Measurements from ENCODE around the gene CDK10.

Gene CDK10

GRCh38 chr16:89730610-89731234 is 44.2 kb downstream of the CDK10 start:
- TF ChIP-seq CTCF (IDR thresholded peaks at IDR 0.05; ENCODE audit: low read depth, low read length, poor library complexity, severe bottlenecking) (no peak), EZH2phosphoT487 (IDR thresholded peaks at IDR 0.05; ENCODE audit: borderline replicate concordance, low read length) (no peak)
- Histone ChIP-seq H3K4me1 (ENCODE audit: control insufficient read depth, low read length) (no peaks in the 10 kb centered on the region), H3K4me2 (ENCODE audit: low read length) (no peak overlapping the region), H3K9me2 (replicated peaks; ENCODE audit: control insufficient read depth, low read length) (no peaks in the 10 kb centered on the region), H3K27ac (ENCODE audit: low read depth, low read length) (no peak overlapping the region), H3K9me3 (ENCODE audit: control insufficient read depth, insufficient read depth, low read length) (no peaks in the 10 kb centered on the region), H3F3A (ENCODE audit: control insufficient read depth, insufficient read depth) (peaks cover 22% of the 10 kb centered on the region), H3K36me3 (ENCODE audit: control insufficient read depth, low read length) (peaks cover 49% of the 10 kb centered on the region), H3K4me3 (ENCODE audit: low read length) (no peak overlapping the region), H3K79me2 (ENCODE audit: control insufficient read depth, low read length) (no peaks in the 10 kb centered on the region), H3K27me3 (ENCODE audit: control insufficient read depth, low read length) (no peaks in the 10 kb centered on the region), H4K20me1 (ENCODE audit: control insufficient read depth, insufficient read depth, low read depth, low read length) (peaks cover 3% of the 10 kb centered on the region; the same call in 1 of the 2 replicates)

- peaks cover 22% of the 10 kb centered on the region for H3F3A ChIP-seq (ENCODE audit: control insufficient read depth, insufficient read depth)
- no peaks in the 10 kb centered on the region for H3K9me2 ChIP-seq (replicated peaks; ENCODE audit: control insufficient read depth, low read length)
- H4K20me1 ChIP-seq (ENCODE audit: control insufficient read depth, insufficient read depth, low read depth, low read length): peaks cover 8% of the 10 kb centered on the region
- H3K79me2 ChIP-seq (ENCODE audit: control insufficient read depth, low read length): peaks cover 5% of the 10 kb centered on the region
- H3K36me3 ChIP-seq (ENCODE audit: control insufficient read depth, low read length): peaks cover 61% of the 10 kb centered on the region
- H3K27me3 ChIP-seq (ENCODE audit: control insufficient read depth, low read length): no peaks in the 10 kb centered on the region
- H3K4me2 ChIP-seq (ENCODE audit: low read length): no peak overlapping the region
- no peak for TF ChIP-seq EZH2phosphoT487 (IDR thresholded peaks at IDR 0.05; ENCODE audit: borderline replicate concordance, low read length)
- no peak for TF ChIP-seq CTCF (IDR thresholded peaks at IDR 0.05; ENCODE audit: low read depth, low read length, poor library complexity, severe bottlenecking)
- no peaks in the 10 kb centered on the region for H3K4me1 ChIP-seq (ENCODE audit: control insufficient read depth, low read length)
- no peaks in the 10 kb centered on the region for H3K9me3 ChIP-seq (ENCODE audit: control insufficient read depth, insufficient read depth, low read length)
- no peak overlapping the region for H3K27ac ChIP-seq (ENCODE audit: low read depth, low read length)
- H3K4me3 ChIP-seq (ENCODE audit: low read length): no peak overlapping the region
Measured at GRCh38 chr16:89732142-89732917, 45.8 kb downstream of the CDK10 start.

GRCh38 chr16:89732918-89733242 is 46.4 kb downstream of the CDK10 start:
- Histone ChIP-seq H3K27ac (ENCODE audit: low read depth, low read length) (no peak overlapping the region), H3K36me3 (ENCODE audit: control insufficient read depth, low read length) (peaks cover 67% of the 10 kb centered on the region), H4K20me1 (ENCODE audit: control insufficient read depth, insufficient read depth, low read depth, low read length) (peaks cover 12% of the 10 kb centered on the region), H3K4me3 (ENCODE audit: low read length) (no peak overlapping the region), H3K9me3 (ENCODE audit: control insufficient read depth, insufficient read depth, low read length) (no peaks in the 10 kb centered on the region), H3K4me2 (ENCODE audit: low read length) (no peak overlapping the region), H3F3A (ENCODE audit: control insufficient read depth, insufficient read depth) (peaks cover 22% of the 10 kb centered on the region), H3K9me2 (replicated peaks; ENCODE audit: control insufficient read depth, low read length) (no peaks in the 10 kb centered on the region), H3K79me2 (ENCODE audit: control insufficient read depth, low read length) (peaks cover 11% of the 10 kb centered on the region), H3K27me3 (ENCODE audit: control insufficient read depth, low read length) (no peaks in the 10 kb centered on the region), H3K4me1 (ENCODE audit: control insufficient read depth, low read length) (no peaks in the 10 kb centered on the region)
- no peak for TF ChIP-seq EZH2phosphoT487 (IDR thresholded peaks at IDR 0.05; ENCODE audit: borderline replicate concordance, low read length)

- TF ChIP-seq EZH2phosphoT487 (IDR thresholded peaks at IDR 0.05; ENCODE audit: borderline replicate concordance, low read length) (no peak), CTCF (IDR thresholded peaks at IDR 0.05; ENCODE audit: low read depth, low read length, poor library complexity, severe bottlenecking) (no peak)
- no peak overlapping the region for H3K27ac ChIP-seq (ENCODE audit: low read depth, low read length)
- H3K9me2 ChIP-seq (replicated peaks; ENCODE audit: control insufficient read depth, low read length): no peaks in the 10 kb centered on the region
- H3K4me3 ChIP-seq (ENCODE audit: low read length): no peak overlapping the region
- no peaks in the 10 kb centered on the region for H3K27me3 ChIP-seq (ENCODE audit: control insufficient read depth, low read length)
- peaks cover 15% of the 10 kb centered on the region for H3K79me2 ChIP-seq (ENCODE audit: control insufficient read depth, low read length)
- no peaks in the 10 kb centered on the region for H3K4me1 ChIP-seq (ENCODE audit: control insufficient read depth, low read length)
- H4K20me1 ChIP-seq (ENCODE audit: control insufficient read depth, insufficient read depth, low read depth, low read length): peaks cover 12% of the 10 kb centered on the region
- peaks cover 71% of the 10 kb centered on the region for H3K36me3 ChIP-seq (ENCODE audit: control insufficient read depth, low read length)
- H3K4me2 ChIP-seq (ENCODE audit: low read length): no peak overlapping the region
- peaks cover 22% of the 10 kb centered on the region for H3F3A ChIP-seq (ENCODE audit: control insufficient read depth, insufficient read depth)
- H3K9me3 ChIP-seq (ENCODE audit: control insufficient read depth, insufficient read depth, low read length): no peaks in the 10 kb centered on the region
Measured at GRCh38 chr16:89733322-89733721, 46.8 kb downstream of the CDK10 start.
